Kidney (tissue), 14 donors: ENCODE measurements around the gene CCDC66. TPM values are rescaled to one million over a fixed set of nuclear protein-coding genes. Genes with fewer than 3 reads are reported as not detected.
"Not testable (repeated sequence)": the region's sequence is repeated elsewhere in the genome, so short reads cannot be mapped to it uniquely, and the experiment has no call there.

Experiments used
- DNase-seq, 5 donors: peaks; one replicate each; pipeline ENCODE4 v3.0.0-alpha.2; 2013 to 2020
- FAIRE-seq: peaks from 2 replicates; lab custom pipeline; 2012; peaks lifted over from hg19 to GRCh38; lab: Jason Lieb, UNC
- H3K27ac ChIP-seq, 2 donors: one replicate each; pipeline ENCODE4 v1.7.0; 2013; ENCODE audit warnings: low read depth in 2 of 2, low read length in 2 of 2, inconsistent platforms in 1 of 2
- H3K27me3 ChIP-seq: one replicate; pipeline ENCODE4 v1.7.1; 2013; ENCODE audit warnings: low read length, inconsistent platforms; ENCODE audit not compliant: control insufficient read depth, insufficient read depth
- H3K36me3 ChIP-seq, 3 donors: one replicate each; pipeline versions ENCODE4 v1.7.0 to v1.7.1; 2013; ENCODE audit warnings: low read length in 3 of 3, control low read depth in 1 of 3, inconsistent platforms in 1 of 3; ENCODE audit not compliant: insufficient read depth in 3 of 3, control insufficient read depth in 2 of 3
- H3K4me1 ChIP-seq, 3 donors: one replicate each; pipeline versions ENCODE4 v1.7.0 to v1.7.1; 2013; ENCODE audit warnings: low read length in 3 of 3, inconsistent platforms in 1 of 3, low read depth in 1 of 3; ENCODE audit not compliant: control insufficient read depth in 2 of 3, insufficient read depth in 2 of 3
- H3K4me3 ChIP-seq, 3 donors: one replicate each; pipeline versions ENCODE4 v1.7.0 to v1.8.1; 2013; ENCODE audit warnings: low read length in 3 of 3, control low read depth in 1 of 3, inconsistent platforms in 1 of 3
- H3K9ac ChIP-seq, 3 donors: one replicate each; pipeline versions ENCODE4 v1.7.0 to v1.7.1; 2013; ENCODE audit warnings: low read length in 3 of 3, control low read depth in 1 of 3, inconsistent platforms in 1 of 3
- H3K9me3 ChIP-seq, 3 donors: one replicate each; pipeline versions ENCODE4 v1.7.0 to v1.7.1; 2013; ENCODE audit warnings: low read length in 3 of 3, control low read depth in 1 of 3, inconsistent platforms in 1 of 3; ENCODE audit not compliant: control insufficient read depth in 2 of 3, insufficient read depth in 1 of 3
- CTCF ChIP-seq: IDR thresholded peaks from 3 replicates; pipeline ENCODE4 v1.5.1; 2012; ENCODE audit warnings: mild to moderate bottlenecking, moderate library complexity, borderline replicate concordance; ENCODE audit not compliant: insufficient read depth; ENCODE audit errors: extremely low read depth
- intact Hi-C: fragments of 100-400 bp; cut with DNase I; formaldehyde crosslinking; loops from one replicate; pipeline ENCODE4 v1.11.1; 2022
- polyA plus RNA-seq: library from polyadenylated mRNA; stranded (reverse); fragments of 350-450 nt; fragmentation: Illumina TruSeq; extraction: RNeasy Lipid Tissue Mini Kit (QIAGEN cat#74804); gene quantifications from one replicate; pipeline ENCODE4 v1.2.3, GENCODE V29; 2014; ENCODE audit warnings: low read depth, low replicate concordance; ENCODE audit not compliant: insufficient read depth
- total RNA-seq: library from RNA; stranded (reverse); fragmentation: NEBNext Ultra II Directional; extraction: Animal tissue kit (Norgen Biotek cat#: 25700); gene quantifications from one replicate; pipeline ENCODE4 v1.2.1, GENCODE V29; 2021
- donor health status: control.
- donor health status: control.
- donor health status: control.
- donor health status: control.
- donor health status: control.
- donor health status: DM: yes; HTN: yes; CAD: no.
- donor health status: Normal renal cell carcinoma (clear cell type).

CCDC66 gene
- total and polyA plus RNA-seq, 2 donors from 2014 or later = 7.9 to 31.3 TPM

DNA sequence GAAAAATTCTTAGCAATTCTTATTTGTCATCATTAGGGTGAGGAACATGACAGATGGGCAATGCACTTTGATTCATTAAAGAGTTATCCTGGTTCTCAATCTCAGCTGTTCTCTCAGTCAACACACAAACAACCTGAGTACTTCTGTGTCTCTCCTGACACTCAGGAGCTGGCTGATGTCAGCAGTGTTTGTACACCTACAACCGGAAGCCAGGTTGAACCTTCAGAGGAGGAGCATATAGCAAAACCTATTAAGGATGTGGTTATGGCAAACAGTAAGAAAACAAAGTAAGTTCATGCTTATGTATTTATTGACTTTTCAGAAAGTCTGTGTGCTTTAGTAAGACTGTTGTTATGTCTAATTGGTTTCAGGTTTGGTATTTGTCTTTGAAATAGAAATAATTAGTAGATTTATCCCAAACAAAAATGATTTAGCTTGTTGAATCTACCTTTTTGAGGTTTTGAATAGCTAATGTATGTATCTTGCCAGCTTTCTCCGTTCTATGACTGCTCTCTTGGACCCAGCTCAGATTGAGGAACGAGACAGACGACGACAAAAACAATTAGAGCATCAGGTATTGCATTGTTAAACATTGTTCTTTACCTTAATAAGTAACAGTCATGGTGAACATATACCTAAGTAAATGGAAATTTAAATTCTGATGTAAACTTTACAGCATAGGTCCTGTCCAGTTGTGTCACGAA is 36.6 kb downstream of the CCDC66 start:
- H3K4me3 ChIP-seq = no peak overlapping the region
- H3K4me1 ChIP-seq = no peaks in the 10 kb centered on the region
- intact Hi-C loops = no loop called here
- no peaks in the 10 kb centered on the region for H3K27me3 ChIP-seq
- FAIRE-seq = no peak
- no peak for DNase-seq
- H3K9ac ChIP-seq = no peak overlapping the region
- peaks cover 0 to 7% (median 4%) of the 10 kb centered on the region in 3 donors for H3K36me3 ChIP-seq
- H3K9me3 ChIP-seq = no peaks in the 10 kb centered on the region
- no peak for TF ChIP-seq CTCF
- H3K27ac ChIP-seq = no peak overlapping the region

- Histone ChIP-seq H3K27ac (no peak overlapping the region), H3K27me3 (no peaks in the 10 kb centered on the region), H3K4me3 (no peak overlapping the region), H3K9ac (no peak overlapping the region), H3K9me3 (peaks cover 0 to 2% (median 0%) of the 10 kb centered on the region in 3 donors), H3K4me1 (no peaks in the 10 kb centered on the region), H3K36me3 (peaks cover 0 to 7% (median 4%) of the 10 kb centered on the region in 3 donors)
- TF ChIP-seq CTCF = no peak
- DNase-seq (no peak), FAIRE-seq (no peak)
- intact Hi-C loops = no loop called here
These were observed 39.2 kb downstream of the CCDC66 start for GRCh38 chr3:56595975-56596840.

DNA sequence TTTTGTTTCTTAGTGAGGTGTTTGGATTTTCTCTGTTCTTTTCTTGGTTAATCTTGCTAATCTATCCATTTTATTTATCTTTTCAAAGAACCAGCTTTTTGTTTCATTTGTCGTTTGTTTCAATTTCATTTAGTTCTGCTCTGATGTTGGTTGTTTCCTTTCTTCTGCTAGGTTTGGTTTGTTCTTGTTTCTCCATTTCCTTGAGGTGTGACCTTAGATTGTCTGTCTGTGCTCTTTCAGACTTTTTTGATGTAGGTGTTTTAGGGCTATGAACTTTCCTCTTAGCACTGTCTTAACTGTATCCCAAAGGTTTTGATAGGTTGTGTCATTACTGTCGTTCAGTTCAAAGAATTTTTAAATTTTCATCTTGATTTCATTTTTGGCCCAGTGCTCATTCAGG is 51.5 kb downstream of the CCDC66 start:
- intact Hi-C loops, H3K9ac ChIP-seq, H3K27me3 ChIP-seq, H3K9me3 ChIP-seq, H3K36me3 ChIP-seq, H3K4me3 ChIP-seq, FAIRE-seq, H3K27ac ChIP-seq, DNase-seq: not testable (repeated sequence)
- peaks cover 0 to 12% (median 0%) of the 10 kb centered on the region in 3 donors for H3K4me1 ChIP-seq
